IMR-90 (cell line): ENCODE data around the gene STXBP6.

ENCODE experiments used
- BHLHE40 ChIP-seq: fragments of 150-350 bp; IDR thresholded peaks from 2 replicates; pipeline ENCODE4 v1.6.1; 2016; ENCODE audit warnings: mild to moderate bottlenecking, low read depth, low read length
- CTCF ChIP-seq: conservative IDR thresholded peaks from 2 replicates; pipeline ENCODE4 v1.5.1; 2012; ENCODE audit warnings: mild to moderate bottlenecking, low read depth, low read length, improper control_type of control experiment
- POLR2A ChIP-seq: IDR thresholded peaks from 2 replicates; pipeline ENCODE4 v1.6.1; 2012; ENCODE audit warnings: mild to moderate bottlenecking, low read depth, low read length
- USF2 ChIP-seq: fragments of 150-350 bp; IDR thresholded peaks from 2 replicates; pipeline ENCODE4 v1.6.1; 2017; ENCODE audit warnings: mild to moderate bottlenecking, antibody characterized with exemption, low read length, low read depth

GRCh38 chr14:24927809-24928208, 122.1 kb downstream of the STXBP6 start:
- TF ChIP-seq CTCF (no peak), POLR2A (no peak), USF2 (no peak), BHLHE40 (no peak)
